ENCODE results near the gene EPB41L2. TPM values are rescaled to one million over a fixed set of nuclear protein-coding genes. Genes with fewer than 3 reads are reported as not detected.

EPB41L2 gene
- total RNA-seq, 2 donors from 2014 or later: 41.9 to 47.2 TPM

DNA sequence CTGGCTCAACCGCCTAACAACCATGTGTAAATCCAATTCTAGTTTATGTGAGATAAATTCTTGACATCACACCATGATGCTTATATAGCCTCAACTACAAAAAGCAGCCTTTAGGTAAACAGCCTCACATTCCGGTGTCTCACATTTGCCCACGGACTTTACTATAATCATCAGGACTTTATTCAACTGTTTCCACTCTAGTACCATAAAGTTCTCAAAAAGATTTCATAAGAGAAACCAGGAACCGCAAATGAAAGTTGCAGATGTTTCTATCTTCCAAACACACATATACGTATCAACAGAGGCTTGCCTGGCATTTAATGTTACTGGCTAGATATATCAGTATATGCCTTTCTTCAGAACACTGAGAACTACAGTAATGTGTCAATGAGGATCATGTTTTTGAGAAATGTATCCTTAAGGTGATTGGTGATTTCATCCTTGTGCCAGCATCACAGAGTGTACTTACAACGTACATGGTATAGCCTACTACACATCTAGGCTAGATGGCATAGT lies 80.0 kb downstream of the EPB41L2 start:
- no peaks in the 10 kb centered on the region for H3K9me3 ChIP-seq
- no peak overlapping the region for H3K27ac ChIP-seq
- TF ChIP-seq, protein P1, sequence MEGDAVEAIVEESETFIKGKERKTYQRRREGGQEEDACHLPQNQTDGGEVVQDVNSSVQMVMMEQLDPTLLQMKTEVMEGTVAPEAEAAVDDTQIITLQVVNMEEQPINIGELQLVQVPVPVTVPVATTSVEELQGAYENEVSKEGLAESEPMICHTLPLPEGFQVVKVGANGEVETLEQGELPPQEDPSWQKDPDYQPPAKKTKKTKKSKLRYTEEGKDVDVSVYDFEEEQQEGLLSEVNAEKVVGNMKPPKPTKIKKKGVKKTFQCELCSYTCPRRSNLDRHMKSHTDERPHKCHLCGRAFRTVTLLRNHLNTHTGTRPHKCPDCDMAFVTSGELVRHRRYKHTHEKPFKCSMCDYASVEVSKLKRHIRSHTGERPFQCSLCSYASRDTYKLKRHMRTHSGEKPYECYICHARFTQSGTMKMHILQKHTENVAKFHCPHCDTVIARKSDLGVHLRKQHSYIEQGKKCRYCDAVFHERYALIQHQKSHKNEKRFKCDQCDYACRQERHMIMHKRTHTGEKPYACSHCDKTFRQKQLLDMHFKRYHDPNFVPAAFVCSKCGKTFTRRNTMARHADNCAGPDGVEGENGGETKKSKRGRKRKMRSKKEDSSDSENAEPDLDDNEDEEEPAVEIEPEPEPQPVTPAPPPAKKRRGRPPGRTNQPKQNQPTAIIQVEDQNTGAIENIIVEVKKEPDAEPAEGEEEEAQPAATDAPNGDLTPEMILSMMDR (IDR thresholded peaks at IDR 0.05): no peak
- no peak overlapping the region for H3K4me3 ChIP-seq
- no peaks in the 10 kb centered on the region for H3K27me3 ChIP-seq
- DNase-seq (ENCODE audit: low spot score): no peak
- H3K36me3 ChIP-seq: no peaks in the 10 kb centered on the region
- peaks cover 0 to 39% of the 10 kb centered on the region in 2 donors for H3K4me1 ChIP-seq

DNA sequence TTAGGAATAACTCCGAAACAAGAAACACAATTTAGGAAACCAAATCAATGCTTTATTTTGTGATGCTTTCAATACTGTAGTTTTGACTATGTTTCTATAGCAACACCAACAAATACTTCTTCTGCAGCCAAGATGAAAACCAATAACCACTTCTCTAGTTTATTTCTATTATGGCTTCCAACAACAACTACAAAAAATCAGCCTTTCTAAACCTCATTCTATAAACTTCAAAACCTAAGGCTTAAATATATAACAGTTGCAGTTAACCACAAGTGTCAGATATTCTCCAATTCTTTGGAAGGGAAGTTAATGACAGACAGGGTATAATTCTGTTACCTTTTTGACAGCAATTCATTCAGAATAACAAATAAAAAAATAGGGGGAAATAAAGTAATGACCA lies 80.9 kb downstream of the EPB41L2 start:
- no peak overlapping the region for H3K27ac ChIP-seq
- peaks cover 0 to 39% of the 10 kb centered on the region in 2 donors for H3K4me1 ChIP-seq
- TF ChIP-seq, protein P1 (IDR thresholded peaks at IDR 0.05): no peak
- DNase-seq (ENCODE audit: low spot score): no peak
- no peaks in the 10 kb centered on the region for H3K27me3 ChIP-seq
- no peaks in the 10 kb centered on the region for H3K9me3 ChIP-seq
- no peak overlapping the region for H3K4me3 ChIP-seq
- H3K36me3 ChIP-seq: no peaks in the 10 kb centered on the region

DNA sequence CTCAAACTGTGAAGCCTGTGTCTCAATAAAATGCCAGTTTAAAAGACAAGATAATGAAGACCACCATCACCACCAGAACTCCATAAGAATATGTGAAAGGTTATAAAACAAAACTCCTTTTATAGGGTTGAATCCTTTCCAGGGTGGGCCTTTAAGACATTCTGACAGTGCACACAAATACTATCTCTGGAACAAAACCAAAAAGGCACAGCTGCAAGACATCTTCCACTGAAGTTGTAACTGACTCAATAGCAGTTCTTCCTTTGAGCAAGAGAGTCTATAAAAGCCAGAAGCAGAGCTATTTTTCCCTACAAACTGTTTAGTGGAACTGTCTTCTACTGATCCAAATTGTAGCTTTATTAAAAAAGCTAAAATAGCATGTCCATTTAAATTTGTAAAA lies 81.6 kb downstream of the EPB41L2 start:
- peaks cover 0 to 39% of the 10 kb centered on the region in 2 donors for H3K4me1 ChIP-seq
- H3K9me3 ChIP-seq: no peaks in the 10 kb centered on the region
- no peak for DNase-seq (ENCODE audit: low spot score)
- no peaks in the 10 kb centered on the region for H3K36me3 ChIP-seq
- TF ChIP-seq, protein P1 (IDR thresholded peaks at IDR 0.05): no peak
- H3K27me3 ChIP-seq: no peaks in the 10 kb centered on the region
- H3K4me3 ChIP-seq: no peak overlapping the region
- no peak overlapping the region for H3K27ac ChIP-seq

DNA sequence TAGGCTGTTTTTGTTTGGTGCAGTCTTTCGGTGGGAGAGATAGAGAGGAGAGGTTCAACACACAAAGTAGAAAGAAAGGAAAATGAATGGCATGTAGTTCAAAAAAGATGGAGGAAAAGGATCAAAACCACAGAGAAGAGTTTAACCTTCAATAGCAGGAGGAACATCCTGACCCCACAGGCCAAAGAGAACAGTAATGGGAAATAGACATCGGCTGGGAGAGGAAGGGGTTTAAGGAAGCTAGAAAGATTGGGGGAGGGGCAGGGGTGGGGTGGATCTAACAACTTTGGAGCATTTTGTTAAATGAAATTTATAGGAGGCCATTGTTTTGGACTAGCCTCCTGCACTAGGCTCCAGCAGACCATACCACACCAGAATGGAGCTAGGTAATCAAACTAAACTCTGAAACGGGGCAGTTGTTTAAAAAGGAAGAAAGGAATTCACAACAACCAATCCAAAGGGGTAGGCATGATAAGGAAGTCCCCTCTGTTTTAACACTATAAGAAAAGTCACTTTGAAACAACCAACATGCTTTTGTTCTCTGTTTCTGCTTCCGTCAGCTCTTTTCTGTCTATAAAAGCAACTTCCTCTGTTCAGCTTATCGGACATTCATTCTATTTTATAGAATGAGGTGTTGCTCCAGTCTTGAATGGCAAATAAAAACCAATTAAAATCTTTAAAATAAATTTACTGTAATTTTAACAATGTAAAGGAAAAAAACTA lies 82.6 kb downstream of the EPB41L2 start:
- Histone ChIP-seq H3K9me3 (no peaks in the 10 kb centered on the region), H3K4me1 (peaks cover 0 to 39% of the 10 kb centered on the region in 2 donors), H3K27ac (peak overlapping the region in 1 of 2 donors; percentile 17), H3K36me3 (no peaks in the 10 kb centered on the region), H3K4me3 (no peak overlapping the region), H3K27me3 (no peaks in the 10 kb centered on the region)
- DNase-seq (ENCODE audit: low spot score): no peak
- TF ChIP-seq, protein P1 (IDR thresholded peaks at IDR 0.05): no peak

DNA sequence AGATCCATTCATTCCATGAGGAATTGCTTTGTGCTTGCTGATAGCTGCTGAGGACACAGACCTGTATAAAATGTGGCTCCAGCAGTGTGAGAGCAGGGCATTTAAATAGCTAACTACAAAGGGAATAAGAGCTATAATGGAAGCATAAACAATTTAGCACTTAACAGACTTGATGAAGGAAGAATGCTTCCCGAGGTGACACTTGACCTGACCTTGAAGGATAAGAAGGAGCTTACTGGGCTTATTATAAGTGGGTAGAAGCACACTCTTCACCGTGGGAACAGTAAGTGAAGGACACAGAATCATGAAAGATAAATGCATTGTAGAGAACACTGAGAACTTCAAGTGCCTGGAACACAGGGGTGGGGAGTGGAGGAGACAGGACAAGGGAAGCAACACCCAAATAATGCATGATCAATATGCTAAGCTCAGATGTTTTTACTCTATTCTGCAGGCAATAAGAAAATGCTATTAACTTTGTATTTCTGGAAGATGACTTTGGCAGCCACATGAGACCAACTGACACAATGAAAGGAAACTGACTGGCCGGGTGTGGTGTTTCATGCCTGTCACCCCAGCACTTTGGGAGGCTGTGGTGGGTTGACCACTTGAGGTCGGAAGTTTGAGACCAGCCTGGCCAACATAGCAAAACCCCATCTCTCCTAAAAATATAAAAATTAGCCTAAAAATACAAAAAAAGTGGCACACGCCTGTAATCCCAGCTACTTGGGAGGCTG lies 84.2 kb downstream of the EPB41L2 start:
- Histone ChIP-seq H3K4me3 (no peak overlapping the region), H3K27ac (peak overlapping the region in 1 of 2 donors; percentile 12), H3K4me1 (peaks cover 0 to 39% of the 10 kb centered on the region in 2 donors), H3K9me3 (no peaks in the 10 kb centered on the region), H3K36me3 (no peaks in the 10 kb centered on the region), H3K27me3 (no peaks in the 10 kb centered on the region)
- TF ChIP-seq, protein P1 (IDR thresholded peaks at IDR 0.05): no peak
- no peak for DNase-seq (ENCODE audit: low spot score)

Measured in right atrium auricular region (tissue), 2 donors.